SH-SY5Y (cell line): ENCODE measurements around the gene PFKM.

ENCODE experiments used
- GATA2 ChIP-seq: IDR thresholded peaks from 2 replicates; pipeline ENCODE4 v1.6.1; 2011; ENCODE audit warnings: mild to moderate bottlenecking, low read depth, low read length
- GATA3 ChIP-seq: IDR thresholded peaks from 2 replicates; pipeline ENCODE4 v1.6.1; 2011; ENCODE audit warnings: low read depth, mild to moderate bottlenecking, low read length, moderate library complexity

PFKM gene

GRCh38 chr12:48105867-48106680, 13.1 kb upstream of the PFKM start, which contains the start of gene SENP1:
TSS of gene SENP1 (minus strand) at chr12:48106079. CDS start at chr12:48101472, 4,607 bp downstream.
- TF ChIP-seq GATA2 (no peak; the same call in 1 of the 2 replicates), GATA3 (no peak)

- TF ChIP-seq GATA2 (no peak), GATA3 (no peak)
Observed at GRCh38 chr12:48106681-48107613, 12.2 kb upstream of the PFKM start.

GRCh38 chr12:48109424-48109823, 9.7 kb upstream of the PFKM start:
- TF ChIP-seq GATA3: no peak
- TF ChIP-seq GATA2: no peak

- TF ChIP-seq GATA2: no peak
Observed at GRCh38 chr12:48110691-48111311, 8.4 kb upstream of the PFKM start.

- TF ChIP-seq GATA2 (no peak), GATA3 (no peak)
Observed at GRCh38 chr12:48115957-48116356, 3.2 kb upstream of the PFKM start.

- TF ChIP-seq GATA3 (no peak), GATA2 (no peak)
Observed at GRCh38 chr12:48118284-48118871, 786 bp upstream of the PFKM start.

GRCh38 chr12:48119834-48120195, 651 bp downstream of the PFKM start:
- TF ChIP-seq GATA2 (no peak), GATA3 (no peak)

GRCh38 chr12:48121522-48121921, 2.4 kb downstream of the PFKM start:
- TF ChIP-seq GATA3: no peak
- TF ChIP-seq GATA2: no peak

GRCh38 chr12:48122065-48122834, 3.1 kb downstream of the PFKM start:
- no peak for TF ChIP-seq GATA3
- TF ChIP-seq GATA2: no peak

GRCh38 chr12:48123169-48123568, 4.0 kb downstream of the PFKM start:
- TF ChIP-seq GATA3 (no peak), GATA2 (no peak)

GRCh38 chr12:48125985-48126384, 6.8 kb downstream of the PFKM start:
- no peak for TF ChIP-seq GATA2
- TF ChIP-seq GATA3: no peak

GRCh38 chr12:48126953-48127630, 7.9 kb downstream of the PFKM start:
- TF ChIP-seq GATA2 (no peak), GATA3 (no peak)

- no peak for TF ChIP-seq GATA3
- no peak for TF ChIP-seq GATA2
Observed at GRCh38 chr12:48128800-48129199, 9.6 kb downstream of the PFKM start.
